ENCODE measurements around the gene ZNF543.
"Not testable (repeated sequence)": the region's sequence is repeated elsewhere in the genome, so short reads cannot be mapped to it uniquely, and the experiment has no call there.

Gene ZNF543

DNA sequence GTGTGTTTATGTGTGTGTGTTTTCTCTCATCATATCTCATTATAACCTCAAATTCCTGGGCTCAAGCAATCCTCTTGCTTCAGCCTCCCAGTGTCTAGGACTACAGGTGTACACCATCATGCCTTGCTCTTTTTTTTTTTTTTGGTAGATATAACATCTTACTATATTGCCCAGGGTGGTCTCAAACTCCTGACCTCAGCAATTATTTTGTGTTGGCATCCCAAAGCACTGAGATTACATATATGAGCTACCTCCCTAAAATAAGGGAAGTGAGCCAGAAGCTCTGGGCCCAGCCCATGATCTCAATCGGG lies 448 bp upstream of the ZNF543 start:
- DNase-seq (ENCODE audit: low read depth in 2 of 3, low spot score in 2 of 3): no peak

GRCh38 chr19:57321116-57321515 lies 844 bp downstream of the ZNF543 start:
- DNase-seq (ENCODE audit: low read depth in 2 of 3, low spot score in 2 of 3): no peak

- DNase-seq (ENCODE audit: low read depth in 2 of 3, low spot score in 2 of 3): no peak
Observed at GRCh38 chr19:57321751-57322150, 1.5 kb downstream of the ZNF543 start.

DNA sequence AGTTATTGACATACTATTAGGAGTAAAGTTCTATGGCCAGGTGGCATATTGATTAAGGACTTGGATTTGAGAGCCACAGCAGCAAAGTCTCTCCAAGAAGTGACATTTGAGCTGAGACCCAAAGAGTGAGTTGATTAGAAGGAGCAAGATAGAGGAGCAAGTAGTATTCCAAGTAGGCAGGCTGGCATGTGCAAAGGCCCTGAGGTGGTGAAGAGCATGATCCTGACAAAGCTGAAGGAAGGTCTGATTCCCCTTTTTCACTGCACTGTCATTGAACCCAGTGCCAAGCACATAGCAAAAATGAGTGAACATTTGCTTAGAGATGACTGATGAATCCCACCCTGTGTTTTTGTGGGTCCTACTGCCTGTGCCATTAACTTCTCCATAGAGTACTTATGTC lies 4.7 kb downstream of the ZNF543 start:
- no peak for DNase-seq (ENCODE audit: low read depth in 2 of 3, low spot score in 2 of 3)

- no peak for DNase-seq (ENCODE audit: low read depth in 2 of 3, low spot score in 2 of 3)
Observed at GRCh38 chr19:57327993-57328392, 7.7 kb downstream of the ZNF543 start.

GRCh38 chr19:57334191-57334590 lies 13.9 kb downstream of the ZNF543 start:
- DNase-seq (ENCODE audit: low read depth in 2 of 3, low spot score in 2 of 3): no peak

DNA sequence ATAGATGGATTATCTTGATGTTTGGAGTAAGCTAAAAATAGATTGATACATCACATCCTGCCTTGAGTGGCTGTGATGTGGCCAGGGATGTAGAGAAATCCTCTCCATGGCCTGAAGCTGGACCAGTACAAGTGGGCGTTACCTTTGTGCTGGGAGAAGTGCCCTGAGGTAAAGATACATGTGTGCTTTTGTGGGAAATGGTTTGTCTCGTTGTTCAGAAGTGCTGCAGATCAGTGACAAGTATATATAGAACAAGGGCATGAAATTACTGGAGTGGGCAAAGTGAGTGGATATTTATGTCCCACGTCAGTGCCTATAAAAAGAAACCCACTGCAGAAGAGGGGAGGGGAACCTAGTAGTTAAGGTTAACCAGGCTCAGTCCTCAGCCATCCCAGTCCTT lies 18.6 kb downstream of the ZNF543 start:
- DNase-seq (ENCODE audit: low read depth in 2 of 3, low spot score in 2 of 3): no peak

GRCh38 chr19:57342582-57342981 lies 22.3 kb downstream of the ZNF543 start:
- DNase-seq (ENCODE audit: low read depth in 2 of 3, low spot score in 2 of 3): no peak

GRCh38 chr19:57348136-57348535 lies 27.9 kb downstream of the ZNF543 start:
- no peak for DNase-seq (ENCODE audit: low read depth in 2 of 3, low spot score in 2 of 3)

GRCh38 chr19:57350877-57351805 lies 30.9 kb downstream of the ZNF543 start, which contains the start of gene ZNF304:
Gene ZNF304 (plus strand): TSS chr19:57351271. CDS start chr19:57351665, 394 bp downstream.
- DNase-seq (ENCODE audit: low read depth in 2 of 3, low spot score in 2 of 3): peak; percentile 34 to 68 (median 58)

- DNase-seq (ENCODE audit: low read depth in 2 of 3, low spot score in 2 of 3): no peak
Observed at GRCh38 chr19:57351867-57352266, 31.6 kb downstream of the ZNF543 start.

- no peak for DNase-seq (ENCODE audit: low read depth in 2 of 3, low spot score in 2 of 3)
Observed at GRCh38 chr19:57355916-57356315, 35.6 kb downstream of the ZNF543 start.

- DNase-seq (ENCODE audit: low read depth in 2 of 3, low spot score in 2 of 3): no peak
Observed at GRCh38 chr19:57357406-57357805, 37.1 kb downstream of the ZNF543 start.

GRCh38 chr19:57359300-57359699 lies 39.0 kb downstream of the ZNF543 start:
- DNase-seq (ENCODE audit: low read depth in 2 of 3, low spot score in 2 of 3): no peak

DNA sequence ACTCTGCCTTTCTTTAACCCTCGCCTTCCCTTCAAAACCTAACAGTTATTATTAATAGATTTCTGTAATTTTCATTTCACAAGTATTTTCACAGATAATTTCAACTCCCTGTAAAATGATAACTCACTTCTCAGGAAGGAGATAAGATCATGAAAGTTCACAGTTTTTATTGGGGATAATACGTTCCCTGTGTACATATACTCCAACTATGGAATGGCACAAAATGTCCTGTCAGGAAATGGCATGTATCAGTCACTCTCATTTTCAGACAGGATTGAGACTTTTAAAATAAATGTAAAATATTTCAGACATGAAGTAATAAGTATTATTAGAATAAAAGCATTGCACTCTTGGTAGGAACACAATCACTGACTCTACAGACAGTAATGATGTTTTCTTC lies 42.1 kb downstream of the ZNF543 start:
- DNase-seq (ENCODE audit: low read depth in 2 of 3, low spot score in 2 of 3): no peak

DNA sequence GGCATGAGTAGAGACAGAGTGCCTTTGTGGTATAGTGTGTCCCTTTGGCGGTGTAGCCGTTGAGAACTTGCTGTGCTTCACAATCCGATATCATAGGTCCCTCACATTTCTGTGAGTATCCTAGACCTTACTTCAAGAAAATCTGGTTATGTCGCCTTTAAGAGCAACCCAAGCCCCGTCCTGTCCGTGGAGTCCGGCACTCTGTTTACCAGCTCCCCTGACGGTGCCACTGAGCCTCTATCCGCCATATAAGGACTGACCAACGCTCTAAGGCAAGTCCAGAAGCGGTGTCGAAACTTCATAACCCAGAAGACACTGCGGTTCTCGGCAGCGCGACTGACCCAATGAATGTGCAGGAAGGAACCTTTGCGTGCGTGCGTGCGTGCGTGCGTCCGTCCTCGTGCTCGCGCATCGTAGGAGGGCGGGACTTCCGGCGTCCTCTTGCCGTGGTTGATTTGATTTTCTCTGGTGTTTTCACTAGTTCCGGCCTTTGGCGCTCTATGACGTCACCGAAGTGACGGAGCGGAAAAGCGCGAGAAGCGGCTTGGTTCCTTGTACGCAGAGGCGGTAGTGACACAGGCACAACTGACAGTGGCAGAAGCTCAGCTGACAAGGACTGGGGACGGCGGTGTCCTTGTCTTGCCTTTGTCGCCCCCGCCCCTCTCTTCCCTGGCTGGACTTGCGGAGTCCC lies 42.9 kb downstream of the ZNF543 start, which contains the start of the genes TRAPPC2B and ZNF547:
TRAPPC2B (plus strand) TSS at position 555 of the 691 bp plus-strand sequence. CDS start 1,283 bp downstream, outside the sequence.
ZNF547 (plus strand) TSS at position 555 of the 691 bp plus-strand sequence. CDS start 5,005 bp downstream, outside the sequence.
- DNase-seq (ENCODE audit: low read depth in 2 of 3, low spot score in 2 of 3): peak; percentile 77 to 92 (median 89)

DNA sequence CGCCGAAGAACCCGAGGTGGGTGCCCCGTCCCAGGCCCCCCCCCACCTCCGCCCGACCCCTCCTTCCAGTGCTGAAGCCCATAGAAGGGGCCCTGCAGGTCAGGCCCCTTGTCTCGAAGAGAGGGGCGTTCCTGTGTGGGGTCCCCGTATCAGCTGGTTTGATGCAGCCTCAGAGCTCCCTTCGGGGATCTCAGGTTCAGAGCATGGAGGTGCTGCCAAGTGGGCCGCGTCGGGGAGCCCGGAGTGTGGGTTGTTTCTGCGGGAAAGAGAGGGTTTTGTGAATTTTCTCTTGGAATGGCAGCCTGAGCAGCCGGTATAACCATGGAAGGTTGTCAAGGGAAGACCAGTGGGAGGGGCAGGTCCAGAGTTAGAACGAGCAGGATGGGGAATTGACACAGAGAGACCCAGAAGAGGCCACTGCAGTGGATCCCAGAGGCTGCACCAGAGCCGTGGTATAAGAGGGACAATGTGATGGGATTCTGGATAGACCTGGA lies 43.5 kb downstream of the ZNF543 start:
- DNase-seq (ENCODE audit: low read depth in 2 of 3, low spot score in 2 of 3): no peak

DNA sequence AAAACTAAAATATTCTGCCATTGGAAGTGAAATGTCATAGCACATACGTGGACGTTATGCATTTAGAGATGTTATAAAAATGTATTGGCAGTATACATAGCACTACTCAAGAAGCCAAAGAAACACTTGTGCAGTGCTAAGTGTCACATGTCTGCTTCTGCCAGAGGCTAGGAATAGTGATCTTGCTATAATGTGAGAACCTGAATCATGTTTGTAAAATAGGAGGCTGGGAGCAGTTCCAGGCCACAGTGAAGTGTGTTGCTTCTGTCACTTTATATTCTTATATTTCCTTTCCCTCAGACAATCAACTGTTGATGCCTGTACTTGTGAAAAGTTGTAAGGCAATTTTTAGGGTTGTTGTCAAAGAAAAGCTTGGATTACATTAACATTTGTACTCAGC lies 46.5 kb downstream of the ZNF543 start:
- no peak for DNase-seq (ENCODE audit: low read depth in 2 of 3, low spot score in 2 of 3)

DNA sequence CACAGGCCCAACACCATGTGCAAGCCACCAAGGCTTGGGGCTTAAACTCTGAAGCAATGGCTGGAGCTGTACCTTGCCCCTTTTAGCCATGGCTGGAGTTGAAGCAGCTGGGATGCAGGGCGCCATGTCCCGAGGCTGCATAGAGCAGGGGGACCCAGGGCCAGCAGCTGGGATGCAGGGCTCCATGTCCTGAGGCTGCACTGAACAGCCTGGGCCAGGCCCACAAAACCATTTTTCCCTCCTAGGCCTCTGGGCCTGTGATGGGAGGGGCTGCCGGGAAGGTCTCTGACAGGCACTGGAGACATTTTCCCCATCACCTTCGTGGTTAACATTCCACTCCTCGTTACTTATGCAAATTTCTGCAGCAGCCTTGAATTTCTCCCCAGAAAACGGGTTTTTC lies 53.9 kb downstream of the ZNF543 start:
- DNase-seq (ENCODE audit: low read depth in 2 of 3, low spot score in 2 of 3): no peak

- not testable (repeated sequence) for DNase-seq (ENCODE audit: low read depth in 2 of 3, low spot score in 2 of 3)
Observed at GRCh38 chr19:57374647-57375046, 54.4 kb downstream of the ZNF543 start.

DNA sequence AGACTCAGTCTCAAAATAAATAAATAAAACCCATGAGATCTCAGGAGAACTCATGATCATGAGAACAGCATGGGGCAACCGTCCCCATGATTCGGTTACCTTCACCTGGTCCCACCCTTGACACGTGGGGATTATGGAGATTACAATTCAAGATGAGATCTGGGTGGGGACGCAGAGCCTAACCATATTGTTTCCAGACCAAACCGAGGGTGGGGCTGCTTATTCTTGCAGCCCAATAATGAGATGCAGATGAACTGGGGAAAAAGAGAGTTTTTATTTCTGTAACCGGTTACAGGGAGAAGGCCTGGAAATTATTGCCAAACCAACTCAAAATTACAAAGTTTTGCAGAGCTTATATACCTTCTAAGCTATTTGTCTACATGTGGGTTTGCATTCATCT lies 55.9 kb downstream of the ZNF543 start:
- DNase-seq (ENCODE audit: low read depth in 2 of 3, low spot score in 2 of 3): no peak

All from activated CD8-positive, alpha-beta memory T cell treated with anti-CD3 and anti-CD28 coated beads for 48 hours (primary cell).